Measurements from ENCODE around the gene ZBTB32.

ZBTB32 gene

GRCh38 chr19:35693422-35693821 lies 10.9 kb upstream of the ZBTB32 start:
- DNase-seq: no peak
- intact Hi-C loops (cut with DNase I): loop anchor here (1.0 kb wide), 1 partner anchor 24 kb away; no protein-coding TSS in a partner anchor

- intact Hi-C loops (cut with DNase I): loop anchor here (1.0 kb wide), 1 partner anchor 23 kb away; no protein-coding TSS in a partner anchor
Observed at GRCh38 chr19:35693835-35694599, 10.3 kb upstream of the ZBTB32 start.

GRCh38 chr19:35695895-35696422 lies 8.4 kb upstream of the ZBTB32 start:
- DNase-seq: no peak
- intact Hi-C loops (cut with DNase I): no loop called here

More at GRCh38 chr19:35693835-35694599, 10.3 kb upstream of the ZBTB32 start:
- peak; percentile 72 to 95 (median 89) for DNase-seq

GRCh38 chr19:35696835-35697234 lies 7.5 kb upstream of the ZBTB32 start:
- intact Hi-C loops (cut with DNase I): no loop called here

GRCh38 chr19:35702223-35703012 lies 1.9 kb upstream of the ZBTB32 start:
- intact Hi-C loops (cut with DNase I): no loop called here
- peak; percentile 96 to 100 (median 99) for DNase-seq

More at GRCh38 chr19:35696835-35697234, 7.5 kb upstream of the ZBTB32 start:
- DNase-seq: no peak

- intact Hi-C loops (cut with DNase I): no loop called here
- DNase-seq: peak in 1 of 42 donors; percentile 18
Observed at GRCh38 chr19:35703343-35703742, 1.0 kb upstream of the ZBTB32 start.

GRCh38 chr19:35708391-35708790 lies 4.0 kb downstream of the ZBTB32 start:
- intact Hi-C loops (cut with DNase I): no loop called here
- no peak for DNase-seq

GRCh38 chr19:35710784-35711723 lies 6.7 kb downstream of the ZBTB32 start:
- intact Hi-C loops (cut with DNase I): no loop called here
- DNase-seq: no peak

- intact Hi-C loops (cut with DNase I): no loop called here
- peak in 1 of 42 donors; percentile 36 for DNase-seq
Observed at GRCh38 chr19:35712567-35713505, 8.5 kb downstream of the ZBTB32 start.

- intact Hi-C loops (cut with DNase I): no loop called here
- DNase-seq: no peak
Observed at GRCh38 chr19:35713506-35713850, 9.1 kb downstream of the ZBTB32 start.

GRCh38 chr19:35713904-35714495 lies 9.6 kb downstream of the ZBTB32 start:
- no peak for DNase-seq
- intact Hi-C loops (cut with DNase I): no loop called here

- intact Hi-C loops (cut with DNase I): loop anchor here (5.0 kb wide), 1 partner anchor 167 kb away; the partner anchor contains the start of gene TMEM147
- DNase-seq: no peak
Observed at GRCh38 chr19:35714601-35715354, 10.4 kb downstream of the ZBTB32 start.

- intact Hi-C loops (cut with DNase I): loop anchor here (5.0 kb wide), 1 partner anchor 168 kb away; the partner anchor contains the start of gene TMEM147
- no peak for DNase-seq
Observed at GRCh38 chr19:35715355-35715809, 11.0 kb downstream of the ZBTB32 start.

- peak in 36 of 42 donors; percentile 32 to 84 (median 68) for DNase-seq
Observed at GRCh38 chr19:35715981-35716800, 11.8 kb downstream of the ZBTB32 start.

More at GRCh38 chr19:35715981-35716800, 11.8 kb downstream of the ZBTB32 start:
- intact Hi-C loops (cut with DNase I): loop anchor here (2.0 to 5.0 kb wide), 3 partner anchors 29 to 169 kb away; partner anchors contain the start of genes PSENEN, RBM42, TMEM147 and U2AF1L4
